GM23248 (cell line): ENCODE results near the gene FBLN2. TPM values are rescaled to one million over a fixed set of nuclear protein-coding genes. Genes with fewer than 3 reads are reported as not detected.

ENCODE experiments used
- DNase-seq: peaks from one replicate; pipeline ENCODE4 v3.0.0-alpha.2; 2015
- H2AFZ ChIP-seq: fragments of 200-600 bp; sonication (generic); 2 replicates; pipeline ENCODE4 v1.6.1; 2016; ENCODE audit warnings: antibody characterized with exemption
- H3F3A ChIP-seq: fragments of 200-600 bp; sonication (generic); 2 replicates; pipeline ENCODE4 v1.6.1; 2016; ENCODE audit warnings: mild to moderate bottlenecking, antibody characterized with exemption, mixed run types; ENCODE audit not compliant: insufficient read depth
- H3K27ac ChIP-seq: fragments of 200-600 bp; sonication (generic); 2 replicates; pipeline ENCODE4 v1.5.1; 2016; ENCODE audit warnings: mild to moderate bottlenecking
- H3K27me3 ChIP-seq: fragments of 200-600 bp; sonication (generic); replicated peaks from 2 replicates; pipeline ENCODE4 v1.6.1; 2016; ENCODE audit warnings: mild to moderate bottlenecking; ENCODE audit not compliant: insufficient read depth
- H3K36me3 ChIP-seq: fragments of 200-600 bp; sonication (generic); 2 replicates; pipeline ENCODE4 v1.6.1; 2016; ENCODE audit warnings: low read depth, mild to moderate bottlenecking
- H3K4me1 ChIP-seq: fragments of 200-600 bp; sonication (generic); 2 replicates; pipeline ENCODE4 v1.6.1; 2016; ENCODE audit warnings: mild to moderate bottlenecking; ENCODE audit not compliant: insufficient read depth
- H3K4me2 ChIP-seq: fragments of 200-600 bp; sonication (generic); one replicate; pipeline ENCODE4 v1.6.1; 2016; ENCODE audit warnings: mild to moderate bottlenecking; ENCODE audit not compliant: unreplicated experiment
- H3K4me3 ChIP-seq: fragments of 200-600 bp; sonication (generic); 2 replicates; pipeline ENCODE4 v1.5.1; 2016; ENCODE audit warnings: mild to moderate bottlenecking
- H3K79me2 ChIP-seq: fragments of 200-600 bp; sonication (generic); 2 replicates; pipeline ENCODE4 v1.6.1; 2016; ENCODE audit warnings: mild to moderate bottlenecking; ENCODE audit not compliant: insufficient read depth
- H3K9ac ChIP-seq: fragments of 200-600 bp; sonication (generic); 2 replicates; pipeline ENCODE4 v1.6.1; 2016; ENCODE audit warnings: mild to moderate bottlenecking
- H3K9me2 ChIP-seq: fragments of 200-600 bp; sonication (generic); 2 replicates; pipeline ENCODE4 v1.6.1; 2016; ENCODE audit warnings: mixed run types, mild to moderate bottlenecking, moderate library complexity; ENCODE audit not compliant: insufficient read depth
- H3K9me3 ChIP-seq: fragments of 200-600 bp; sonication (generic); one replicate; pipeline ENCODE4 v1.6.1; 2017; ENCODE audit warnings: low read depth
- H4K20me1 ChIP-seq: fragments of 200-600 bp; sonication (generic); 2 replicates; pipeline ENCODE4 v1.6.0; 2016; ENCODE audit not compliant: insufficient read depth
- EZH2 ChIP-seq: fragments of 200-600 bp; sonication (generic); IDR thresholded peaks from 2 replicates; pipeline ENCODE4 v1.6.1; 2018; ENCODE audit warnings: antibody characterized with exemption, mild to moderate bottlenecking; ENCODE audit not compliant: insufficient read depth, poor library complexity, severe bottlenecking
- EZH2phosphoT487 ChIP-seq: fragments of 200-600 bp; sonication (generic); IDR thresholded peaks from 2 replicates; pipeline ENCODE4 v1.6.1; 2018; ENCODE audit warnings: antibody characterized with exemption, moderate library complexity, mild to moderate bottlenecking, low read depth; ENCODE audit not compliant: insufficient read depth
- WGBS, 2 experiments: methylation state at CpG; one replicate each; pipeline ENCODE4 v1.1.6; 2015 to 2017; ENCODE audit warnings: low lambda C conversion rate in 2 of 2, low coverage in 1 of 2; ENCODE audit errors: missing lambda C conversion rate in 2 of 2; 5-methylcytosine and 5-hydroxymethylcytosine counted together
- in situ Hi-C: fragments of 300-500 bp; cut with MboI; formaldehyde crosslinking; loops from 2 replicates; pipeline ENCODE4 v1.15.0; 2020
- polyA plus RNA-seq: library from polyadenylated mRNA; unstranded; fragments of >200 nt; fragmentation: Nextera tagmentation; extraction: Ambion mirVana; gene quantifications from 2 replicates; pipeline ENCODE4 v1.2.1, GENCODE V29; 2016
- total RNA-seq: library from RNA; depleted of rRNA; stranded (reverse); fragments of >200 nt; shearing (Covaris generic); gene quantifications from 2 replicates; pipeline ENCODE4 v1.2.3, GENCODE V29; 2014

Gene FBLN2
- total and polyA plus RNA-seq, 2 experiments from 2014 or later: 447 to 636 TPM

GRCh38 chr3:13522236-13522635, 26.7 kb upstream of the FBLN2 start:
- no peaks in the 10 kb centered on the region for H3K27me3 ChIP-seq
- H3K36me3 ChIP-seq: no peaks in the 10 kb centered on the region
- H3K9ac ChIP-seq: no peak overlapping the region
- no peak overlapping the region for H3K4me2 ChIP-seq
- H3K4me1 ChIP-seq: peaks cover 23% of the 10 kb centered on the region
- TF ChIP-seq EZH2phosphoT487: no peak
- TF ChIP-seq EZH2: no peak
- no peaks in the 10 kb centered on the region for H4K20me1 ChIP-seq
- no peaks in the 10 kb centered on the region for H3K79me2 ChIP-seq
- no peaks in the 10 kb centered on the region for H3K9me2 ChIP-seq
- DNase-seq: no peak
- in situ Hi-C loops: no loop called here
- WGBS, 2 experiments: 68 to 79% methylated on average over 5 of the region's 5 CpGs
- H3K4me3 ChIP-seq: no peak overlapping the region
- H3K27ac ChIP-seq: no peak overlapping the region
- no peak overlapping the region for H2AFZ ChIP-seq
- H3F3A ChIP-seq: peaks cover 20% of the 10 kb centered on the region
- H3K9me3 ChIP-seq: no peaks in the 10 kb centered on the region

DNA sequence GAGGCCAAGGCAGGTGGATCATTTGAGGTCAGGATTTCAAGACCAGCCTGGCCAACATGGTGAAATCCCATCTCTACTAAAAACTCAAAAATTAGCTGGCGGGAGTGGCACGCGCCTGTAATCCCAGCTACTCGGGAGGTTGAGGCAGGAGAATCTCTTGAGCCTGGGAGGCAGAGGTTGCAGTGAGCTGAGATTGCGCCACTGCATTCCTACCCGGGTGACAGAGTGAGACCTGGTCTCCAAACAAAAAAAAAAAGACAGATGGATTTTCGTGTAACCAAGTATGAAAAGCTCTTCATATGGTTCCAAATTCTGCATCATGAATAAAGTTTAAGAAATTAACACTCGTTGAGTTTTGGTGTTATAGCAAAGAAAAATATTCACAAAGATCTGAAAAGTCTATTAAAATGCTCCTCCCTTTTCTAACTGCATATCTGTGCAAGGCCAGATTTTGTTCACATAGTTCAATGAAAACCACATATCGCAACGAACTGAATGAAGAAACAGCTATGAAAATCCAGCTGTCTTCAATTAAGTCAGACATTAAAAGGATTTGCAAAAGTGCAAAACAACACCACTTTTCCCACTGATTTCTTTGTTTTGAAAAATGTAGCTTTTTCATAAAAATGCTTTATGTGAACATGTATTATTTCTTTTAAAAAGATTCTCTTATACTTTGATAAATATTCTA, 23.8 kb upstream of the FBLN2 start:
- H3K9ac ChIP-seq: peak overlapping the region; percentile 80
- 23 to 24% methylated on average over 10 of the region's 10 CpGs for WGBS, 2 experiments
- TF ChIP-seq EZH2phosphoT487 (no peak), EZH2 (no peak)
- H3F3A ChIP-seq: peaks cover 20% of the 10 kb centered on the region
- H3K79me2 ChIP-seq: no peaks in the 10 kb centered on the region
- peaks cover 23% of the 10 kb centered on the region for H3K4me1 ChIP-seq
- H4K20me1 ChIP-seq: no peaks in the 10 kb centered on the region
- H3K9me3 ChIP-seq: no peaks in the 10 kb centered on the region
- no peaks in the 10 kb centered on the region for H3K36me3 ChIP-seq
- in situ Hi-C loops: no loop called here
- peak overlapping the region; percentile 89; the same call in 1 of the 2 replicates for H2AFZ ChIP-seq
- H3K9me2 ChIP-seq: no peaks in the 10 kb centered on the region
- peak overlapping the region; percentile 98 for H3K27ac ChIP-seq
- peak overlapping the region; percentile 67 for H3K4me2 ChIP-seq
- 0 out of 2 replicates have a peak overlapping the region, but pooled peaks have one; percentile 1 for H3K4me3 ChIP-seq
- no peaks in the 10 kb centered on the region for H3K27me3 ChIP-seq
- DNase-seq: peak; percentile 90

GRCh38 chr3:13525827-13526625, 22.9 kb upstream of the FBLN2 start:
- H3K9ac ChIP-seq: peak overlapping the region; percentile 80
- H3K9me2 ChIP-seq: no peaks in the 10 kb centered on the region
- H3K27me3 ChIP-seq: no peaks in the 10 kb centered on the region
- peak overlapping the region; percentile 98 for H3K27ac ChIP-seq
- H3K36me3 ChIP-seq: no peaks in the 10 kb centered on the region
- H2AFZ ChIP-seq: peak overlapping the region; percentile 89
- in situ Hi-C loops: no loop called here
- no peaks in the 10 kb centered on the region for H3K79me2 ChIP-seq
- no peak overlapping the region for H3K4me3 ChIP-seq
- no peaks in the 10 kb centered on the region for H4K20me1 ChIP-seq
- WGBS, 2 experiments: 34 to 35% methylated on average over 20 of the region's 20 CpGs
- peaks cover 23% of the 10 kb centered on the region for H3K4me1 ChIP-seq
- peak overlapping the region; percentile 67 for H3K4me2 ChIP-seq
- H3F3A ChIP-seq: peaks cover 20% of the 10 kb centered on the region
- no peaks in the 10 kb centered on the region for H3K9me3 ChIP-seq
- TF ChIP-seq EZH2 (no peak), EZH2phosphoT487 (no peak)
- DNase-seq: peak; percentile 74

DNA sequence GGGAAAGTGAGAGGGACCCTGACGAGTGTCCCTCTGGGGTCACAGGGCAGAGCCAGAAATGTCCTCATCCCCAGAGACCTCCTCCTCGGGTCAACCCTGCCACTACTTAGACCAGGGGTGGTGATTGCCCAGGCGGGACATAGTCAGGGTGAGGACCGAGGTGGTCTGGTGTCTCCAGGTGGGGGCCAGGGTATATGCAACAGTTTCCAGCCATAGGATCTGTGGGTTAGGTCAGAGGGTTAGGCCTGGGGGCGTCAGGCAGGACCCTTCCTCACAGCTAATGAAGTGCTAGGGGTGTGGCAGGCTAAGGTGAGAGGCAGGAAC, 22.3 kb upstream of the FBLN2 start:
- no peaks in the 10 kb centered on the region for H4K20me1 ChIP-seq
- no peaks in the 10 kb centered on the region for H3K9me3 ChIP-seq
- no peaks in the 10 kb centered on the region for H3K79me2 ChIP-seq
- H3K9ac ChIP-seq: peak overlapping the region; percentile 80
- no peak overlapping the region for H3K4me3 ChIP-seq
- H3K4me2 ChIP-seq: peak overlapping the region; percentile 67
- no peaks in the 10 kb centered on the region for H3K36me3 ChIP-seq
- in situ Hi-C loops: no loop called here
- no peaks in the 10 kb centered on the region for H3K9me2 ChIP-seq
- peak overlapping the region; percentile 89 for H2AFZ ChIP-seq
- H3F3A ChIP-seq: peaks cover 20% of the 10 kb centered on the region
- no peak for DNase-seq
- 86 to 94% methylated on average over 5 of the region's 5 CpGs for WGBS, 2 experiments
- peaks cover 23% of the 10 kb centered on the region for H3K4me1 ChIP-seq
- peak overlapping the region; percentile 98 for H3K27ac ChIP-seq
- H3K27me3 ChIP-seq: no peaks in the 10 kb centered on the region
- TF ChIP-seq EZH2: no peak
- no peak for TF ChIP-seq EZH2phosphoT487
